Psoas muscle (tissue), 8 donors: ENCODE results near the gene SPIB. TPM values are rescaled to one million over a fixed set of nuclear protein-coding genes. Genes with fewer than 3 reads are reported as not detected.
"Not testable (repeated sequence)": the region's sequence is repeated elsewhere in the genome, so short reads cannot be mapped to it uniquely, and the experiment has no call there.

Experiments
- ATAC-seq, 4 donors: fragments of 200-7000 bp; cut with Tn5 transposase; one replicate each; pipeline ENCODE4 v1.9.1; 2020; ENCODE audit warnings: moderate library complexity in 3 of 4, mild to moderate bottlenecking in 2 of 4
- DNase-seq, 2 donors: peaks; one replicate each; pipeline ENCODE4 v3.0.0-alpha.2; 2020
- H3K27ac ChIP-seq: fragments of 200-600 bp; one replicate; pipeline ENCODE4 v1.8.0; 2022
- H3K27me3 ChIP-seq, 3 donors: fragments of 200-600 bp in 1 of 3; one replicate each; pipeline versions ENCODE4 v1.6.1 to v1.8.0; 2013 to 2022; ENCODE audit warnings: low read length in 2 of 3, mild to moderate bottlenecking in 2 of 3, moderate library complexity in 1 of 3; ENCODE audit not compliant: insufficient read depth in 3 of 3
- H3K36me3 ChIP-seq, 2 donors: fragments of 200-600 bp in 1 of 2; one replicate each; pipeline versions ENCODE4 v1.6.1 to v1.8.0; 2013 to 2022; ENCODE audit warnings: low read depth in 1 of 2, mild to moderate bottlenecking in 1 of 2, moderate library complexity in 1 of 2; ENCODE audit not compliant: insufficient read depth in 1 of 2
- H3K4me1 ChIP-seq: fragments of 200-600 bp; one replicate; pipeline ENCODE4 v1.8.0; 2022
- H3K4me3 ChIP-seq: fragments of 200-600 bp; one replicate; pipeline ENCODE4 v1.8.0; 2022; ENCODE audit warnings: mild to moderate bottlenecking
- H3K9me3 ChIP-seq: fragments of 200-600 bp; one replicate; pipeline ENCODE4 v1.8.0; 2022
- CTCF ChIP-seq: fragments of 200-600 bp; IDR thresholded peaks from one replicate; pipeline ENCODE4 v1.8.0; 2022; ENCODE audit warnings: antibody characterized with exemption
- WGBS, 3 donors: extraction: QIAGEN DNeasy Blood & Tissue Kit; methylation state at CpG; one replicate each; pipeline versions ENCODE4 v1.1.6 to v1.1.7; 2013; 5-methylcytosine and 5-hydroxymethylcytosine counted together
- intact Hi-C, 2 donors: fragments of 100-400 bp; cut with DNase I; formaldehyde crosslinking; loops; one replicate each; pipeline versions ENCODE4 v1.11.0 to v1.14.2; 2022
- polyA plus RNA-seq, 3 donors: library from polyadenylated mRNA; stranded (reverse); fragments of 200-250 nt; gene quantifications; one replicate each; pipeline ENCODE4 v1.2.3, GENCODE V29; 2013
- total RNA-seq, 4 donors: library from RNA; stranded (reverse); fragmentation: NEBNext Ultra II Directional in 2 of 4; extraction: Animal tissue kit (Norgen Biotek cat#: 25700) in 2 of 4; gene quantifications; one replicate each; pipeline versions ENCODE4 v1.2.1 to v1.2.4, GENCODE V29; 2021 to 2023
- donor health status: healthy with polysubstance abuse.
- donor health status: DM: no; HTN: no; CAD: no; lungs with moderate emphysema.
- donor health status: Bipolar disorder and iron deficiency.
- donor health status: healthy.
- donor health status: DM: yes; HTN: yes; CAD: no.
- donor health status: DM: no; HTN: no; CAD: no.
- donor health status: DM: no; HTN: no; CAD: no.
- donor health status: DM: yes; HTN: yes; CAD: no.

Gene SPIB
- total and polyA plus RNA-seq, 7 donors, result 0.05 to 0.44 (median 0.11) TPM; not detected in 2

GRCh38 chr19:50435627-50436026, 16.9 kb downstream of the SPIB start:
- ATAC-seq (no peak), DNase-seq (no peak)
- Histone ChIP-seq H3K9me3 (no peaks in the 10 kb centered on the region), H3K27me3 (peaks cover 0 to 11% (median 0%) of the 10 kb centered on the region in 3 donors), H3K4me1 (peaks cover 12% of the 10 kb centered on the region), H3K27ac (peak overlapping the region; percentile 50), H3K4me3 (peak overlapping the region; percentile 51), H3K36me3 (peaks cover 0 to 37% of the 10 kb centered on the region in 2 donors)
- WGBS, 3 donors, result 66 to 78% (median 66%) methylated on average over 12 of the region's 12 CpGs
- TF ChIP-seq CTCF, result no peak
- intact Hi-C loops, result no loop called here

- ATAC-seq, result no peak
Observed at GRCh38 chr19:50437862-50438449, 19.2 kb downstream of the SPIB start.

GRCh38 chr19:50439130-50439529, 20.4 kb downstream of the SPIB start:
- WGBS, 3 donors, result 38 to 58% (median 43%) methylated on average over 2 of the region's 2 CpGs
- peaks cover 0 to 72% of the 10 kb centered on the region in 2 donors for H3K36me3 ChIP-seq
- ATAC-seq, DNase-seq, H3K9me3 ChIP-seq, H3K27ac ChIP-seq, H3K4me1 ChIP-seq, H3K4me3 ChIP-seq, H3K27me3 ChIP-seq, intact Hi-C loops: not testable (repeated sequence)

More at GRCh38 chr19:50437862-50438449, 19.2 kb downstream of the SPIB start:
- H3K36me3 ChIP-seq, result peaks cover 0 to 61% of the 10 kb centered on the region in 2 donors
- peaks cover 0 to 1% (median 0%) of the 10 kb centered on the region in 3 donors for H3K27me3 ChIP-seq
- no peaks in the 10 kb centered on the region for H3K4me1 ChIP-seq
- no peak for TF ChIP-seq CTCF
- intact Hi-C loops, result no loop called here
- no peak overlapping the region for H3K27ac ChIP-seq
- no peak overlapping the region for H3K4me3 ChIP-seq
- 78 to 91% (median 86%) methylated on average over 5 of the region's 5 CpGs for WGBS, 3 donors
- H3K9me3 ChIP-seq, result no peaks in the 10 kb centered on the region
- no peak for DNase-seq

GRCh38 chr19:50444059-50444458, 25.3 kb downstream of the SPIB start:
- Histone ChIP-seq H3K9me3 (no peaks in the 10 kb centered on the region), H3K4me1 (no peaks in the 10 kb centered on the region), H3K27me3 (no peaks in the 10 kb centered on the region), H3K4me3 (no peak overlapping the region), H3K27ac (no peak overlapping the region), H3K36me3 (peaks cover 0 to 84% of the 10 kb centered on the region in 2 donors)
- DNase-seq, result no peak
- no peak for ATAC-seq
- intact Hi-C loops, result no loop called here
- WGBS, 3 donors, result 73 to 78% (median 77%) methylated on average over 1 of the region's 1 CpG
- TF ChIP-seq CTCF, result no peak

GRCh38 chr19:50447053-50447452, 28.3 kb downstream of the SPIB start:
- TF ChIP-seq CTCF, result no peak
- peaks cover 0 to 86% of the 10 kb centered on the region in 2 donors for H3K36me3 ChIP-seq
- no peak overlapping the region for H3K27ac ChIP-seq
- no peak for ATAC-seq
- no peaks in the 10 kb centered on the region for H3K9me3 ChIP-seq
- no peaks in the 10 kb centered on the region for H3K4me1 ChIP-seq
- intact Hi-C loops, result no loop called here
- DNase-seq, result no peak
- no peaks in the 10 kb centered on the region for H3K27me3 ChIP-seq
- no peak overlapping the region for H3K4me3 ChIP-seq
- 75 to 83% (median 78%) methylated on average over 5 of the region's 5 CpGs for WGBS, 3 donors
